ENCODE results near the gene MRPL53.

The MRPL53 gene

GRCh38 chr2:74424139-74424992 is 48.1 kb downstream of the MRPL53 start:
- DNase-seq, result no peak

GRCh38 chr2:74423231-74424095 is 49.0 kb downstream of the MRPL53 start:
- DNase-seq, result no peak
